Chondrocyte (in vitro differentiated cells): ENCODE data around the gene SRRM2. TPM values are rescaled to one million over a fixed set of nuclear protein-coding genes. Genes with fewer than 3 reads are reported as not detected.

Experiments used
- DNase-seq: peaks from one replicate; pipeline ENCODE4 v3.0.0; 2021; ENCODE audit warnings: mixed read lengths, low spot score
- H3K27ac Mint-ChIP-seq: one replicate; pipeline ENCODE4 v1.8.0; 2021; ENCODE audit warnings: mild to moderate bottlenecking, moderate library complexity, mixed read lengths; ENCODE audit not compliant: unreplicated experiment
- H3K27me3 Mint-ChIP-seq: 2 replicates; pipeline ENCODE4 v1.8.0; 2021; ENCODE audit warnings: low read depth, mixed read lengths
- H3K36me3 Mint-ChIP-seq: 2 replicates; pipeline ENCODE4 v1.8.0; 2021; ENCODE audit warnings: low read depth, mixed read lengths
- H3K4me1 Mint-ChIP-seq: 2 replicates; pipeline ENCODE4 v1.8.0; 2021; ENCODE audit warnings: low read depth, mild to moderate bottlenecking, mixed read lengths
- H3K4me3 Mint-ChIP-seq: one replicate; pipeline ENCODE4 v1.8.0; 2021; ENCODE audit warnings: mild to moderate bottlenecking, moderate library complexity, mixed read lengths; ENCODE audit not compliant: unreplicated experiment
- H3K9me3 Mint-ChIP-seq: 2 replicates; pipeline ENCODE4 v1.8.0; 2021; ENCODE audit warnings: low read depth, mixed read lengths
- CTCF ChIP-seq: fragments of 200-600 bp; sonication (generic); IDR thresholded peaks from 2 replicates; pipeline ENCODE4 v1.5.0; 2021; ENCODE audit warnings: antibody characterized with exemption, mild to moderate bottlenecking, moderate library complexity
- total RNA-seq: library from RNA; stranded (reverse); gene quantifications from 3 replicates; pipeline ENCODE4 v1.2.1, GENCODE V29; 2021

The SRRM2 gene
- total RNA-seq, 1 donor from 2014 or later, result 363 TPM

- no peak overlapping the region for H3K4me3 Mint-ChIP-seq
- no peak overlapping the region for H3K27ac Mint-ChIP-seq
- TF ChIP-seq CTCF, result no peak
- DNase-seq, result no peak
- peaks cover 2% of the 10 kb centered on the region for H3K4me1 Mint-ChIP-seq
- no peaks in the 10 kb centered on the region for H3K9me3 Mint-ChIP-seq
- no peaks in the 10 kb centered on the region for H3K36me3 Mint-ChIP-seq
- H3K27me3 Mint-ChIP-seq, result peaks cover 3% of the 10 kb centered on the region
These were observed 24.4 kb upstream of the SRRM2 start for GRCh38 chr16:2728034-2728433.

- H3K9me3 Mint-ChIP-seq, result no peaks in the 10 kb centered on the region
These were observed 17.5 kb upstream of the SRRM2 start for GRCh38 chr16:2734844-2735515.

GRCh38 chr16:2736476-2737237 lies 15.8 kb upstream of the SRRM2 start:
- no peaks in the 10 kb centered on the region for H3K4me1 Mint-ChIP-seq
- peaks cover 1% of the 10 kb centered on the region for H3K27me3 Mint-ChIP-seq
- no peak overlapping the region for H3K4me3 Mint-ChIP-seq
- no peak overlapping the region for H3K27ac Mint-ChIP-seq
- H3K36me3 Mint-ChIP-seq, result no peaks in the 10 kb centered on the region
- no peak for DNase-seq
- H3K9me3 Mint-ChIP-seq, result no peaks in the 10 kb centered on the region
- TF ChIP-seq CTCF, result no peak

More at GRCh38 chr16:2734844-2735515, 17.5 kb upstream of the SRRM2 start:
- no peak for DNase-seq
- no peaks in the 10 kb centered on the region for H3K36me3 Mint-ChIP-seq
- peaks cover 1% of the 10 kb centered on the region for H3K27me3 Mint-ChIP-seq
- no peak for TF ChIP-seq CTCF
- no peak overlapping the region for H3K27ac Mint-ChIP-seq
- no peaks in the 10 kb centered on the region for H3K4me1 Mint-ChIP-seq
- H3K4me3 Mint-ChIP-seq, result no peak overlapping the region

- no peak for DNase-seq
- H3K27me3 Mint-ChIP-seq, result peaks cover 1% of the 10 kb centered on the region
- no peak for TF ChIP-seq CTCF
- no peaks in the 10 kb centered on the region for H3K9me3 Mint-ChIP-seq
- no peaks in the 10 kb centered on the region for H3K36me3 Mint-ChIP-seq
- no peak overlapping the region for H3K27ac Mint-ChIP-seq
- H3K4me3 Mint-ChIP-seq, result no peak overlapping the region
- H3K4me1 Mint-ChIP-seq, result no peaks in the 10 kb centered on the region
These were observed 15.2 kb upstream of the SRRM2 start for GRCh38 chr16:2737238-2737605.

- no peak overlapping the region for H3K27ac Mint-ChIP-seq
These were observed 14.5 kb upstream of the SRRM2 start for GRCh38 chr16:2737895-2738418.

More at GRCh38 chr16:2737895-2738418, 14.5 kb upstream of the SRRM2 start:
- Mint-ChIP-seq H3K36me3 (no peaks in the 10 kb centered on the region), H3K4me1 (no peaks in the 10 kb centered on the region), H3K9me3 (no peaks in the 10 kb centered on the region), H3K27me3 (peaks cover 1% of the 10 kb centered on the region), H3K4me3 (no peak overlapping the region)
- no peak for TF ChIP-seq CTCF
- no peak for DNase-seq
